IMR-90 (cell line): ENCODE results near the gene TRIM28. TPM values are rescaled to one million over a fixed set of nuclear protein-coding genes. Genes with fewer than 3 reads are reported as not detected.

Experiments
- RFX5 ChIP-seq: IDR thresholded peaks from 2 replicates; pipeline ENCODE4 v1.8.0; 2012; ENCODE audit warnings: low read depth, mild to moderate bottlenecking, low read length, moderate library complexity
- polyA plus RNA-seq, 3 experiments: library from polyadenylated mRNA; depleted of rRNA; stranded (reverse); fragments of >200 nt; gene quantifications; 2 replicates each; pipeline ENCODE4 v1.2.3, GENCODE V29; 2012; ENCODE audit warnings: low replicate concordance in 1 of 3
- total RNA-seq: library from RNA; depleted of rRNA; stranded (reverse); fragments of >200 nt; gene quantifications from 2 replicates; pipeline ENCODE4 v1.2.3, GENCODE V29; 2012
- TF ChIP-seq, protein P1 (sequence below): conservative IDR thresholded peaks from 2 replicates; pipeline ENCODE4 v1.5.1; 2012; ENCODE audit warnings: mild to moderate bottlenecking, low read depth, low read length, improper control_type of control experiment

The TRIM28 gene
- total and polyA plus RNA-seq, 2 of the 4 experiments (the other 2 are of a cell fraction) = 349 to 465 TPM

- TF ChIP-seq, protein P1, sequence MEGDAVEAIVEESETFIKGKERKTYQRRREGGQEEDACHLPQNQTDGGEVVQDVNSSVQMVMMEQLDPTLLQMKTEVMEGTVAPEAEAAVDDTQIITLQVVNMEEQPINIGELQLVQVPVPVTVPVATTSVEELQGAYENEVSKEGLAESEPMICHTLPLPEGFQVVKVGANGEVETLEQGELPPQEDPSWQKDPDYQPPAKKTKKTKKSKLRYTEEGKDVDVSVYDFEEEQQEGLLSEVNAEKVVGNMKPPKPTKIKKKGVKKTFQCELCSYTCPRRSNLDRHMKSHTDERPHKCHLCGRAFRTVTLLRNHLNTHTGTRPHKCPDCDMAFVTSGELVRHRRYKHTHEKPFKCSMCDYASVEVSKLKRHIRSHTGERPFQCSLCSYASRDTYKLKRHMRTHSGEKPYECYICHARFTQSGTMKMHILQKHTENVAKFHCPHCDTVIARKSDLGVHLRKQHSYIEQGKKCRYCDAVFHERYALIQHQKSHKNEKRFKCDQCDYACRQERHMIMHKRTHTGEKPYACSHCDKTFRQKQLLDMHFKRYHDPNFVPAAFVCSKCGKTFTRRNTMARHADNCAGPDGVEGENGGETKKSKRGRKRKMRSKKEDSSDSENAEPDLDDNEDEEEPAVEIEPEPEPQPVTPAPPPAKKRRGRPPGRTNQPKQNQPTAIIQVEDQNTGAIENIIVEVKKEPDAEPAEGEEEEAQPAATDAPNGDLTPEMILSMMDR = no peak
- no peak for TF ChIP-seq RFX5
Observed at GRCh38 chr19:58557221-58558065, 13.6 kb downstream of the TRIM28 start (continued).
